Karpas-422 (cell line): ENCODE measurements around the gene ZFAND3. TPM values are rescaled to one million over a fixed set of nuclear protein-coding genes. Genes with fewer than 3 reads are reported as not detected.

ENCODE experiments used
- DNase-seq: peaks from one replicate; pipeline ENCODE4 v3.0.0-alpha.2; 2015
- H2AFZ ChIP-seq: fragments of 200-600 bp; sonication (generic); 2 replicates; pipeline ENCODE4 v1.6.1; 2014; ENCODE audit warnings: antibody characterized with exemption, low read length, mixed read lengths
- H3K27ac ChIP-seq: fragments of 200-600 bp; sonication (generic); 2 replicates; pipeline ENCODE4 v1.5.1; 2014; ENCODE audit warnings: mild to moderate bottlenecking, low read length, moderate library complexity
- H3K27me3 ChIP-seq: fragments of 200-600 bp; sonication (generic); 2 replicates; pipeline ENCODE4 v1.6.1; 2014; ENCODE audit warnings: low read length, mixed read lengths
- H3K36me3 ChIP-seq: fragments of 200-600 bp; sonication (generic); 2 replicates; pipeline ENCODE4 v1.6.1; 2014; ENCODE audit warnings: low read length, mixed read lengths; ENCODE audit not compliant: insufficient read depth
- H3K4me1 ChIP-seq: fragments of 200-600 bp; sonication (generic); 2 replicates; pipeline ENCODE4 v1.6.1; 2014; ENCODE audit warnings: mild to moderate bottlenecking, low read length, mixed read lengths
- H3K4me2 ChIP-seq: fragments of 200-600 bp; sonication (generic); 2 replicates; pipeline ENCODE4 v1.6.1; 2014; ENCODE audit warnings: low read length, low read depth, mild to moderate bottlenecking; ENCODE audit not compliant: poor library complexity, severe bottlenecking
- H3K4me3 ChIP-seq: fragments of 200-600 bp; sonication (generic); 2 replicates; pipeline ENCODE4 v1.5.1; 2014; ENCODE audit warnings: mild to moderate bottlenecking, antibody characterized with exemption, low read length, mixed read lengths
- H3K79me2 ChIP-seq: fragments of 200-600 bp; sonication (generic); 2 replicates; pipeline ENCODE4 v1.6.1; 2014; ENCODE audit warnings: mild to moderate bottlenecking, low read length, mixed read lengths
- H3K9ac ChIP-seq: fragments of 200-600 bp; sonication (generic); 2 replicates; pipeline ENCODE4 v1.6.0; 2014; ENCODE audit warnings: low read length
- H3K9me2 ChIP-seq: fragments of 200-600 bp; sonication (generic), shearing (Covaris generic); replicated peaks from 2 replicates; pipeline ENCODE4 v1.6.0; 2014; ENCODE audit warnings: mild to moderate bottlenecking, low read length, moderate library complexity; ENCODE audit not compliant: insufficient read depth
- H3K9me3 ChIP-seq: fragments of 300-700, 200-600 bp; sonication (generic); 2 replicates; pipeline ENCODE4 v1.6.1; 2014; ENCODE audit warnings: low read length, mixed read lengths
- H4K20me1 ChIP-seq: fragments of 200-600 bp; sonication (generic); 2 replicates; pipeline ENCODE4 v1.6.1; 2014; ENCODE audit warnings: mild to moderate bottlenecking, antibody characterized with exemption, low read length, low read depth; ENCODE audit not compliant: insufficient read depth
- small RNA-seq: library from RNA; depleted of rRNA; stranded (forward); fragments of <200 nt; gene quantifications from one replicate; pipeline ENCODE3, GENCODE V24; 2014
- total RNA-seq: library from RNA; depleted of rRNA; stranded (reverse); fragments of >200 nt; shearing (Covaris generic); gene quantifications from 2 replicates; pipeline ENCODE4 v1.2.3, GENCODE V29; 2014; ENCODE audit warnings: low replicate concordance; rRNA removed

The ZFAND3 gene
- total RNA-seq, 1 experiment from 2014 or later: 4.0 TPM

DNA sequence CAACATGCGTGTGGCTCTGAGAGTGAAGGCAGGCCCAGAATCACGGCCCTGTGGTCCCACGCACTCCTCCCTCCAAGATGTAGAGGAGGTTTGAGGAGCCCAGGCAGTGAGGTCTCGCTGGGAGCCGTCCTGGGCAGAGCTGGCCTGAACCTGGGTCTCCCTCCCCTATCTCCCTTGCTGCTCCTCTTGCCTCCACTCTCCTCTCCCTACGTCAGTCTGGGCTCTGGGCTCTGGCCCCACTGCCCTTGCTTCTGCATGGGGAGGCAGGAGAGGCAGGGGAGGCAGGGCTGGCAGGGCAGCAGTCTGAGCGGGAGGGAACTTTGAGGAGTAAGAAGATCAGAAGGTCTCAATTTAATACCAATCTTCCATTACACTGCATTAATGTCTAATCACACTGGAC lies 375.1 kb downstream of the ZFAND3 start:
- Histone ChIP-seq H3K27me3 (no peaks in the 10 kb centered on the region), H3K27ac (no peak overlapping the region), H3K9me2 (no peaks in the 10 kb centered on the region), H2AFZ (no peak overlapping the region), H3K79me2 (no peaks in the 10 kb centered on the region), H3K4me3 (no peak overlapping the region), H3K9ac (no peak overlapping the region), H3K4me2 (no peak overlapping the region), H4K20me1 (no peaks in the 10 kb centered on the region), H3K36me3 (no peaks in the 10 kb centered on the region), H3K9me3 (no peaks in the 10 kb centered on the region), H3K4me1 (no peaks in the 10 kb centered on the region)
- DNase-seq: no peak

GRCh38 chr6:38195113-38195635 lies 375.6 kb downstream of the ZFAND3 start:
- Histone ChIP-seq H3K27ac (no peak overlapping the region), H3K4me2 (no peak overlapping the region), H2AFZ (no peak overlapping the region), H3K9me3 (no peaks in the 10 kb centered on the region), H3K79me2 (no peaks in the 10 kb centered on the region), H3K9me2 (no peaks in the 10 kb centered on the region), H3K9ac (no peak overlapping the region), H3K4me3 (no peak overlapping the region), H3K4me1 (no peaks in the 10 kb centered on the region), H3K27me3 (no peaks in the 10 kb centered on the region), H4K20me1 (no peaks in the 10 kb centered on the region), H3K36me3 (no peaks in the 10 kb centered on the region)
- DNase-seq: no peak

DNA sequence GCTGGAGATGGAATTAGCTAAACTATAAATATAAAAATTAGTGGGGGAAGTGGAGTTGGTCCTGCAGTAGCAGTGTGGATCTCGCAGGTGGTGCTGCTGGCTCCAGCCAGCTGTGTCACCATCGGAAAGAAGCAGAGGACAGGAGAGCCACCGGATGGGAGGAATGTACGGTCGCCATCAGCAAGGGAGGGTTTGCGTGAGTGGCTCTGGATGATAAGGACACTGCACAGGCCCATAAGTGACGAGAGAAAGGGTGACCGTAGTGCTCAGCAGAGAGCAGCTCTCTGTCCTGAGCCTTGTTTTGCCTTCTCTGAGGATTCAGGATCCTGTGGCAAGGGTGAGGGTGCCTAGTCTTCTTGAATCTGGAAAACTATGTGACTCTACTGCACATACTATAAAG lies 378.7 kb downstream of the ZFAND3 start:
- H3K79me2 ChIP-seq: no peaks in the 10 kb centered on the region
- no peaks in the 10 kb centered on the region for H3K36me3 ChIP-seq
- no peaks in the 10 kb centered on the region for H3K27me3 ChIP-seq
- no peaks in the 10 kb centered on the region for H3K9me3 ChIP-seq
- H3K4me3 ChIP-seq: no peak overlapping the region
- no peaks in the 10 kb centered on the region for H3K9me2 ChIP-seq
- no peaks in the 10 kb centered on the region for H3K4me1 ChIP-seq
- no peak overlapping the region for H2AFZ ChIP-seq
- no peak for DNase-seq
- no peaks in the 10 kb centered on the region for H4K20me1 ChIP-seq
- no peak overlapping the region for H3K27ac ChIP-seq
- H3K4me2 ChIP-seq: no peak overlapping the region
- no peak overlapping the region for H3K9ac ChIP-seq

Small RNA genes lying within 50 kb of the gene (small RNA-seq; reads per million reads assigned to genes)
- gene RN7SL285P (not detected), gene RNU1-87P (not detected)

Other genes starting within 250 kb of the ZFAND3 start
- gene MDGA1, start 121.8 kb upstream of the ZFAND3 start, total RNA-seq: not detected in 2 replicates